ENCODE results near the gene ETV1.

ETV1 gene

GRCh38 chr7:13907831-13908230, 81.6 kb downstream of the ETV1 start:
- ATAC-seq (replicated peaks) (no peak), DNase-seq (no peak)
- Mint-ChIP-seq H3K4me3 (peak overlapping the region in 1 of 2 donors; percentile 68), H3K27me3 (no peaks in the 10 kb centered on the region), H3K4me1 (ENCODE audit: low read depth in 2 of 2) (peaks cover 36 to 54% of the 10 kb centered on the region in 2 donors), H3K27ac (peak overlapping the region in 1 of 2 donors; percentile 55), H3K9me3 (peaks cover 2 to 8% of the 10 kb centered on the region in 2 donors), H3K36me3 (ENCODE audit: insufficient read depth) (peaks cover 7% of the 10 kb centered on the region)

- peaks cover 2 to 8% of the 10 kb centered on the region in 2 donors for H3K9me3 Mint-ChIP-seq
- H3K27ac Mint-ChIP-seq, result no peak overlapping the region
- no peak overlapping the region for H3K4me3 Mint-ChIP-seq
- H3K36me3 Mint-ChIP-seq (ENCODE audit: insufficient read depth), result peaks cover 7% of the 10 kb centered on the region
- H3K27me3 Mint-ChIP-seq, result no peaks in the 10 kb centered on the region
- DNase-seq (no peak), ATAC-seq (replicated peaks) (no peak)
- H3K4me1 Mint-ChIP-seq (ENCODE audit: low read depth in 2 of 2), result peaks cover 29 to 40% of the 10 kb centered on the region in 2 donors
Measured at GRCh38 chr7:13904689-13905088, 84.8 kb downstream of the ETV1 start.

- Mint-ChIP-seq H3K9me3 (peaks cover 2 to 8% of the 10 kb centered on the region in 2 donors), H3K27ac (no peak overlapping the region), H3K4me1 (ENCODE audit: low read depth in 2 of 2) (peaks cover 24 to 35% of the 10 kb centered on the region in 2 donors), H3K4me3 (no peak overlapping the region), H3K27me3 (no peaks in the 10 kb centered on the region), H3K36me3 (ENCODE audit: insufficient read depth) (peaks cover 6% of the 10 kb centered on the region)
- ATAC-seq (replicated peaks) (no peak), DNase-seq (no peak)
Measured at GRCh38 chr7:13904007-13904406, 85.5 kb downstream of the ETV1 start.

GRCh38 chr7:13901577-13901976, 87.9 kb downstream of the ETV1 start:
- Mint-ChIP-seq H3K27me3 (no peaks in the 10 kb centered on the region), H3K36me3 (ENCODE audit: insufficient read depth) (no peaks in the 10 kb centered on the region), H3K9me3 (peaks cover 2 to 8% of the 10 kb centered on the region in 2 donors), H3K4me3 (no peak overlapping the region), H3K27ac (no peak overlapping the region), H3K4me1 (ENCODE audit: low read depth in 2 of 2) (peaks cover 16 to 26% of the 10 kb centered on the region in 2 donors)
- ATAC-seq (replicated peaks) (no peak), DNase-seq (no peak)

- H3K27ac Mint-ChIP-seq, result no peak overlapping the region
- H3K9me3 Mint-ChIP-seq, result no peaks in the 10 kb centered on the region
- DNase-seq (no peak), ATAC-seq (replicated peaks) (no peak)
- no peaks in the 10 kb centered on the region for H3K27me3 Mint-ChIP-seq
- no peak overlapping the region for H3K4me3 Mint-ChIP-seq
- no peaks in the 10 kb centered on the region for H3K36me3 Mint-ChIP-seq (ENCODE audit: insufficient read depth)
- peaks cover 7 to 15% of the 10 kb centered on the region in 2 donors for H3K4me1 Mint-ChIP-seq (ENCODE audit: low read depth in 2 of 2)
Measured at GRCh38 chr7:13898957-13899670, 90.4 kb downstream of the ETV1 start.

- DNase-seq, result no peak
- Mint-ChIP-seq H3K4me1 (ENCODE audit: low read depth in 2 of 2) (peaks cover 7 to 11% of the 10 kb centered on the region in 2 donors), H3K4me3 (no peak overlapping the region), H3K36me3 (ENCODE audit: insufficient read depth) (no peaks in the 10 kb centered on the region), H3K27me3 (no peaks in the 10 kb centered on the region), H3K9me3 (no peaks in the 10 kb centered on the region), H3K27ac (no peak overlapping the region)
- no peak for ATAC-seq (replicated peaks)
Measured at GRCh38 chr7:13897819-13898218, 91.6 kb downstream of the ETV1 start.

- DNase-seq (no peak), ATAC-seq (replicated peaks) (no peak)
- no peaks in the 10 kb centered on the region for H3K27me3 Mint-ChIP-seq
- peaks cover 7 to 11% of the 10 kb centered on the region in 2 donors for H3K4me1 Mint-ChIP-seq (ENCODE audit: low read depth in 2 of 2)
- no peak overlapping the region for H3K4me3 Mint-ChIP-seq
- H3K36me3 Mint-ChIP-seq (ENCODE audit: insufficient read depth), result no peaks in the 10 kb centered on the region
- H3K27ac Mint-ChIP-seq, result no peak overlapping the region
- H3K9me3 Mint-ChIP-seq, result no peaks in the 10 kb centered on the region
Measured at GRCh38 chr7:13894954-13895353, 94.5 kb downstream of the ETV1 start.

- Mint-ChIP-seq H3K27ac (no peak overlapping the region), H3K4me1 (ENCODE audit: low read depth in 2 of 2) (peaks cover 7 to 11% of the 10 kb centered on the region in 2 donors), H3K9me3 (no peaks in the 10 kb centered on the region), H3K4me3 (no peak overlapping the region), H3K36me3 (ENCODE audit: insufficient read depth) (no peaks in the 10 kb centered on the region), H3K27me3 (no peaks in the 10 kb centered on the region)
- ATAC-seq (replicated peaks) (no peak), DNase-seq (no peak)
Measured at GRCh38 chr7:13894377-13894776, 95.1 kb downstream of the ETV1 start.

GRCh38 chr7:13890793-13891192, 98.7 kb downstream of the ETV1 start:
- Mint-ChIP-seq H3K36me3 (ENCODE audit: insufficient read depth) (no peaks in the 10 kb centered on the region), H3K27me3 (no peaks in the 10 kb centered on the region), H3K27ac (no peak overlapping the region), H3K9me3 (no peaks in the 10 kb centered on the region), H3K4me3 (no peak overlapping the region), H3K4me1 (ENCODE audit: low read depth in 2 of 2) (no peaks in the 10 kb centered on the region)
- DNase-seq (no peak), ATAC-seq (replicated peaks) (no peak)

- no peak for DNase-seq
- ATAC-seq (replicated peaks), result no peak
- Mint-ChIP-seq H3K9me3 (no peaks in the 10 kb centered on the region), H3K4me3 (no peak overlapping the region), H3K4me1 (ENCODE audit: low read depth in 2 of 2) (peaks cover 0 to 5% of the 10 kb centered on the region in 2 donors), H3K27me3 (peaks cover 0 to 6% of the 10 kb centered on the region in 2 donors), H3K27ac (no peak overlapping the region), H3K36me3 (ENCODE audit: insufficient read depth) (no peaks in the 10 kb centered on the region)
Measured at GRCh38 chr7:13886356-13886755, 103.1 kb downstream of the ETV1 start.

- no peak overlapping the region for H3K4me3 Mint-ChIP-seq
- ATAC-seq (replicated peaks) (no peak), DNase-seq (no peak)
- peaks cover 0 to 6% of the 10 kb centered on the region in 2 donors for H3K27me3 Mint-ChIP-seq
- peaks cover 0 to 5% of the 10 kb centered on the region in 2 donors for H3K4me1 Mint-ChIP-seq (ENCODE audit: low read depth in 2 of 2)
- no peaks in the 10 kb centered on the region for H3K9me3 Mint-ChIP-seq
- H3K27ac Mint-ChIP-seq, result no peak overlapping the region
- H3K36me3 Mint-ChIP-seq (ENCODE audit: insufficient read depth), result no peaks in the 10 kb centered on the region
Measured at GRCh38 chr7:13882051-13882450, 107.4 kb downstream of the ETV1 start.

GRCh38 chr7:13880789-13881188, 108.7 kb downstream of the ETV1 start:
- Mint-ChIP-seq H3K27me3 (peaks cover 0 to 6% of the 10 kb centered on the region in 2 donors), H3K36me3 (ENCODE audit: insufficient read depth) (no peaks in the 10 kb centered on the region), H3K4me1 (ENCODE audit: low read depth in 2 of 2) (peaks cover 0 to 5% of the 10 kb centered on the region in 2 donors), H3K27ac (no peak overlapping the region), H3K9me3 (no peaks in the 10 kb centered on the region), H3K4me3 (no peak overlapping the region)
- ATAC-seq (replicated peaks) (no peak), DNase-seq (no peak)

GRCh38 chr7:13879994-13880686, 109.3 kb downstream of the ETV1 start:
- H3K36me3 Mint-ChIP-seq (ENCODE audit: insufficient read depth), result no peaks in the 10 kb centered on the region
- H3K9me3 Mint-ChIP-seq, result no peaks in the 10 kb centered on the region
- H3K27me3 Mint-ChIP-seq, result peaks cover 0 to 6% of the 10 kb centered on the region in 2 donors
- ATAC-seq (replicated peaks), result no peak
- no peak overlapping the region for H3K27ac Mint-ChIP-seq
- H3K4me3 Mint-ChIP-seq, result no peak overlapping the region
- peaks cover 4 to 5% of the 10 kb centered on the region in 2 donors for H3K4me1 Mint-ChIP-seq (ENCODE audit: low read depth in 2 of 2)
- no peak for DNase-seq

GRCh38 chr7:13879143-13879542, 110.3 kb downstream of the ETV1 start:
- Mint-ChIP-seq H3K4me1 (ENCODE audit: low read depth in 2 of 2) (peaks cover 9% of the 10 kb centered on the region in 2 donors), H3K4me3 (no peak overlapping the region), H3K27me3 (peaks cover 0 to 5% of the 10 kb centered on the region in 2 donors), H3K27ac (no peak overlapping the region), H3K9me3 (no peaks in the 10 kb centered on the region), H3K36me3 (ENCODE audit: insufficient read depth) (no peaks in the 10 kb centered on the region)
- DNase-seq, result no peak
- no peak for ATAC-seq (replicated peaks)
